Skeletal muscle satellite cell (primary cell): ENCODE results near the gene REPS2.

Experiments used
- H3K27me3 ChIP-seq: 2 replicates; pipeline ENCODE4 v1.7.0; 2013; ENCODE audit warnings: low read length; ENCODE audit not compliant: control insufficient read depth, insufficient read depth
- H3K36me3 ChIP-seq: 2 replicates; pipeline ENCODE4 v1.7.0; 2013; ENCODE audit warnings: mild to moderate bottlenecking, control low read depth, low read length; ENCODE audit not compliant: insufficient read depth
- H3K4me1 ChIP-seq: 2 replicates; pipeline ENCODE4 v1.7.0; 2013; ENCODE audit warnings: low read length; ENCODE audit not compliant: control insufficient read depth, insufficient read depth
- H3K4me2 ChIP-seq: 2 replicates; pipeline ENCODE4 v1.7.0; 2013; ENCODE audit warnings: mild to moderate bottlenecking, low read length
- H3K4me3 ChIP-seq: 2 replicates; pipeline ENCODE4 v1.7.0; 2013; ENCODE audit warnings: low read length
- H3K9ac ChIP-seq: 2 replicates; pipeline ENCODE4 v1.7.0; 2013; ENCODE audit warnings: mild to moderate bottlenecking, low read depth, low read length, moderate library complexity
- H3K9me3 ChIP-seq: replicated peaks from 2 replicates; pipeline ENCODE4 v1.7.0; 2013; ENCODE audit warnings: mild to moderate bottlenecking, control low read depth, low read length

REPS2 gene

GRCh38 chrX:17072301-17072700 lies 125.8 kb downstream of the REPS2 start:
- H3K4me1 ChIP-seq: no peaks in the 10 kb centered on the region
- no peak overlapping the region for H3K9ac ChIP-seq
- H3K36me3 ChIP-seq: no peaks in the 10 kb centered on the region
- H3K9me3 ChIP-seq: no peaks in the 10 kb centered on the region
- H3K27me3 ChIP-seq: peaks cover 32% of the 10 kb centered on the region
- H3K4me3 ChIP-seq: no peak overlapping the region
- H3K4me2 ChIP-seq: no peak overlapping the region

GRCh38 chrX:17072721-17073230 lies 126.3 kb downstream of the REPS2 start:
- H3K9me3 ChIP-seq: no peaks in the 10 kb centered on the region
- H3K4me1 ChIP-seq: peaks cover under 1% of the 10 kb centered on the region
- H3K4me2 ChIP-seq: no peak overlapping the region
- no peak overlapping the region for H3K9ac ChIP-seq
- peaks cover 32% of the 10 kb centered on the region for H3K27me3 ChIP-seq
- no peaks in the 10 kb centered on the region for H3K36me3 ChIP-seq
- H3K4me3 ChIP-seq: no peak overlapping the region

GRCh38 chrX:17075004-17075403 lies 128.5 kb downstream of the REPS2 start:
- Histone ChIP-seq H3K4me2 (no peak overlapping the region), H3K9me3 (no peaks in the 10 kb centered on the region)

GRCh38 chrX:17077361-17077760 lies 130.9 kb downstream of the REPS2 start:
- no peak overlapping the region for H3K4me2 ChIP-seq
- H3K36me3 ChIP-seq: no peaks in the 10 kb centered on the region
- H3K9ac ChIP-seq: no peak overlapping the region
- peaks cover 11% of the 10 kb centered on the region for H3K4me1 ChIP-seq
- H3K27me3 ChIP-seq: peaks cover 31% of the 10 kb centered on the region
- H3K9me3 ChIP-seq: no peaks in the 10 kb centered on the region
- H3K4me3 ChIP-seq: no peak overlapping the region

More at GRCh38 chrX:17075004-17075403, 128.5 kb downstream of the REPS2 start:
- H3K27me3 ChIP-seq: peaks cover 26% of the 10 kb centered on the region
- no peak overlapping the region for H3K9ac ChIP-seq
- no peaks in the 10 kb centered on the region for H3K36me3 ChIP-seq
- H3K4me1 ChIP-seq: peaks cover 11% of the 10 kb centered on the region
- H3K4me3 ChIP-seq: no peak overlapping the region

GRCh38 chrX:17078031-17078720 lies 131.7 kb downstream of the REPS2 start:
- Histone ChIP-seq H3K4me1 (peaks cover 11% of the 10 kb centered on the region), H3K4me2 (no peak overlapping the region), H3K9me3 (no peaks in the 10 kb centered on the region), H3K27me3 (peaks cover 29% of the 10 kb centered on the region), H3K4me3 (no peak overlapping the region), H3K9ac (no peak overlapping the region), H3K36me3 (no peaks in the 10 kb centered on the region)

GRCh38 chrX:17081511-17081910 lies 135.1 kb downstream of the REPS2 start:
- H3K36me3 ChIP-seq: no peaks in the 10 kb centered on the region
- H3K9me3 ChIP-seq: no peaks in the 10 kb centered on the region
- H3K4me1 ChIP-seq: peaks cover 11% of the 10 kb centered on the region
- H3K9ac ChIP-seq: no peak overlapping the region
- peaks cover 24% of the 10 kb centered on the region for H3K27me3 ChIP-seq
- H3K4me2 ChIP-seq: no peak overlapping the region
- H3K4me3 ChIP-seq: no peak overlapping the region

- Histone ChIP-seq H3K4me1 (peaks cover 11% of the 10 kb centered on the region), H3K9me3 (no peaks in the 10 kb centered on the region), H3K27me3 (peaks cover 27% of the 10 kb centered on the region), H3K36me3 (no peaks in the 10 kb centered on the region), H3K9ac (no peak overlapping the region), H3K4me3 (no peak overlapping the region), H3K4me2 (no peak overlapping the region)
Measured at GRCh38 chrX:17081968-17082367, 135.5 kb downstream of the REPS2 start.

GRCh38 chrX:17082831-17083230 lies 136.4 kb downstream of the REPS2 start:
- Histone ChIP-seq H3K4me1 (peaks cover 10% of the 10 kb centered on the region), H3K9ac (no peak overlapping the region), H3K9me3 (no peaks in the 10 kb centered on the region), H3K4me3 (no peak overlapping the region), H3K4me2 (no peak overlapping the region), H3K27me3 (peaks cover 30% of the 10 kb centered on the region), H3K36me3 (no peaks in the 10 kb centered on the region)

- Histone ChIP-seq H3K36me3 (no peaks in the 10 kb centered on the region), H3K9ac (no peak overlapping the region), H3K4me2 (no peak overlapping the region), H3K9me3 (no peaks in the 10 kb centered on the region), H3K27me3 (peaks cover 29% of the 10 kb centered on the region), H3K4me3 (no peak overlapping the region), H3K4me1 (no peaks in the 10 kb centered on the region)
Measured at GRCh38 chrX:17086317-17086716, 139.9 kb downstream of the REPS2 start.

- Histone ChIP-seq H3K27me3 (peaks cover 45% of the 10 kb centered on the region), H3K4me2 (no peak overlapping the region), H3K4me3 (no peak overlapping the region), H3K36me3 (no peaks in the 10 kb centered on the region), H3K9me3 (no peaks in the 10 kb centered on the region), H3K4me1 (no peaks in the 10 kb centered on the region), H3K9ac (no peak overlapping the region)
Measured at GRCh38 chrX:17095161-17095560, 148.7 kb downstream of the REPS2 start.

GRCh38 chrX:17098516-17099247 lies 152.2 kb downstream of the REPS2 start:
- Histone ChIP-seq H3K4me3 (no peak overlapping the region), H3K9ac (no peak overlapping the region), H3K4me2 (no peak overlapping the region), H3K36me3 (no peaks in the 10 kb centered on the region), H3K4me1 (no peaks in the 10 kb centered on the region), H3K9me3 (no peaks in the 10 kb centered on the region), H3K27me3 (peaks cover 38% of the 10 kb centered on the region)
